ENCODE measurements around the gene ACSS1.

ACSS1 gene

GRCh38 chr20:25020901-25021301, 37.0 kb downstream of the ACSS1 start:
- Mint-ChIP-seq H3K27ac (no peak overlapping the region), H3K36me3 (peaks cover 6% of the 10 kb centered on the region), H3K4me1 (peaks cover 6% of the 10 kb centered on the region), H3K9me3 (no peaks in the 10 kb centered on the region), H3K4me3 (no peak overlapping the region), H3K27me3 (no peaks in the 10 kb centered on the region)

GRCh38 chr20:25020345-25020744, 37.6 kb downstream of the ACSS1 start:
- peaks cover 6% of the 10 kb centered on the region for H3K36me3 Mint-ChIP-seq
- no peaks in the 10 kb centered on the region for H3K9me3 Mint-ChIP-seq

GRCh38 chr20:25019381-25020155, 38.4 kb downstream of the ACSS1 start:
- H3K27me3 Mint-ChIP-seq = no peaks in the 10 kb centered on the region
- peaks cover 6% of the 10 kb centered on the region for H3K36me3 Mint-ChIP-seq
- peaks cover 6% of the 10 kb centered on the region for H3K4me1 Mint-ChIP-seq
- no peaks in the 10 kb centered on the region for H3K9me3 Mint-ChIP-seq
- no peak overlapping the region for H3K27ac Mint-ChIP-seq
- H3K4me3 Mint-ChIP-seq = no peak overlapping the region

More at GRCh38 chr20:25020345-25020744, 37.6 kb downstream of the ACSS1 start:
- H3K4me1 Mint-ChIP-seq = peaks cover 6% of the 10 kb centered on the region
- H3K4me3 Mint-ChIP-seq = no peak overlapping the region
- H3K27ac Mint-ChIP-seq = no peak overlapping the region
- H3K27me3 Mint-ChIP-seq = no peaks in the 10 kb centered on the region

GRCh38 chr20:25018841-25019240, 39.1 kb downstream of the ACSS1 start:
- peaks cover 6% of the 10 kb centered on the region for H3K4me1 Mint-ChIP-seq
- no peaks in the 10 kb centered on the region for H3K27me3 Mint-ChIP-seq
- no peaks in the 10 kb centered on the region for H3K9me3 Mint-ChIP-seq
- no peak overlapping the region for H3K27ac Mint-ChIP-seq
- H3K36me3 Mint-ChIP-seq = peaks cover 4% of the 10 kb centered on the region
- H3K4me3 Mint-ChIP-seq = no peak overlapping the region

- H3K36me3 Mint-ChIP-seq = peaks cover 4% of the 10 kb centered on the region
- H3K27me3 Mint-ChIP-seq = no peaks in the 10 kb centered on the region
- H3K27ac Mint-ChIP-seq = no peak overlapping the region
- H3K4me3 Mint-ChIP-seq = no peak overlapping the region
- H3K9me3 Mint-ChIP-seq = no peaks in the 10 kb centered on the region
- H3K4me1 Mint-ChIP-seq = peaks cover 2% of the 10 kb centered on the region
These were observed 39.5 kb downstream of the ACSS1 start for GRCh38 chr20:25018425-25018824.

- peaks cover 3% of the 10 kb centered on the region for H3K36me3 Mint-ChIP-seq
These were observed 40.6 kb downstream of the ACSS1 start for GRCh38 chr20:25017257-25017803.

GRCh38 chr20:25016471-25016870, 41.5 kb downstream of the ACSS1 start:
- H3K4me1 Mint-ChIP-seq = no peaks in the 10 kb centered on the region
- H3K36me3 Mint-ChIP-seq = peaks cover 3% of the 10 kb centered on the region

More at GRCh38 chr20:25017257-25017803, 40.6 kb downstream of the ACSS1 start:
- Mint-ChIP-seq H3K27ac (no peak overlapping the region), H3K4me3 (no peak overlapping the region), H3K27me3 (no peaks in the 10 kb centered on the region), H3K9me3 (no peaks in the 10 kb centered on the region), H3K4me1 (no peaks in the 10 kb centered on the region)

GRCh38 chr20:25015986-25016385, 42.0 kb downstream of the ACSS1 start:
- Mint-ChIP-seq H3K36me3 (peaks cover 3% of the 10 kb centered on the region), H3K4me1 (no peaks in the 10 kb centered on the region), H3K4me3 (no peak overlapping the region), H3K9me3 (no peaks in the 10 kb centered on the region), H3K27ac (no peak overlapping the region), H3K27me3 (no peaks in the 10 kb centered on the region)

More at GRCh38 chr20:25016471-25016870, 41.5 kb downstream of the ACSS1 start:
- Mint-ChIP-seq H3K27me3 (no peaks in the 10 kb centered on the region), H3K4me3 (no peak overlapping the region), H3K9me3 (no peaks in the 10 kb centered on the region), H3K27ac (no peak overlapping the region)

GRCh38 chr20:25014816-25015215, 43.1 kb downstream of the ACSS1 start:
- Mint-ChIP-seq H3K36me3 (peaks cover 6% of the 10 kb centered on the region), H3K27ac (peak overlapping the region; percentile 35)

GRCh38 chr20:25013478-25014380, 44.2 kb downstream of the ACSS1 start:
- Mint-ChIP-seq H3K4me1 (no peaks in the 10 kb centered on the region), H3K9me3 (no peaks in the 10 kb centered on the region), H3K4me3 (no peak overlapping the region), H3K27ac (no peak overlapping the region), H3K36me3 (peaks cover 6% of the 10 kb centered on the region), H3K27me3 (no peaks in the 10 kb centered on the region)

More at GRCh38 chr20:25014816-25015215, 43.1 kb downstream of the ACSS1 start:
- H3K9me3 Mint-ChIP-seq = no peaks in the 10 kb centered on the region
- H3K4me1 Mint-ChIP-seq = no peaks in the 10 kb centered on the region
- no peak overlapping the region for H3K4me3 Mint-ChIP-seq
- H3K27me3 Mint-ChIP-seq = no peaks in the 10 kb centered on the region

- Mint-ChIP-seq H3K27ac (peak overlapping the region; percentile 51), H3K36me3 (peaks cover 7% of the 10 kb centered on the region), H3K9me3 (no peaks in the 10 kb centered on the region), H3K27me3 (no peaks in the 10 kb centered on the region), H3K4me3 (no peak overlapping the region), H3K4me1 (no peaks in the 10 kb centered on the region)
These were observed 45.2 kb downstream of the ACSS1 start for GRCh38 chr20:25012616-25013189.

- peaks cover 9% of the 10 kb centered on the region for H3K36me3 Mint-ChIP-seq
- H3K4me3 Mint-ChIP-seq = no peak overlapping the region
- no peaks in the 10 kb centered on the region for H3K4me1 Mint-ChIP-seq
- no peaks in the 10 kb centered on the region for H3K9me3 Mint-ChIP-seq
- no peaks in the 10 kb centered on the region for H3K27me3 Mint-ChIP-seq
- H3K27ac Mint-ChIP-seq = no peak overlapping the region
These were observed 46.1 kb downstream of the ACSS1 start for GRCh38 chr20:25011831-25012241.

GRCh38 chr20:25011261-25011660, 46.7 kb downstream of the ACSS1 start:
- H3K36me3 Mint-ChIP-seq = peaks cover 12% of the 10 kb centered on the region
- H3K4me1 Mint-ChIP-seq = no peaks in the 10 kb centered on the region
- no peaks in the 10 kb centered on the region for H3K9me3 Mint-ChIP-seq
- no peak overlapping the region for H3K4me3 Mint-ChIP-seq
- H3K27ac Mint-ChIP-seq = no peak overlapping the region
- H3K27me3 Mint-ChIP-seq = no peaks in the 10 kb centered on the region

- Mint-ChIP-seq H3K4me1 (no peaks in the 10 kb centered on the region), H3K4me3 (no peak overlapping the region), H3K27ac (no peak overlapping the region), H3K36me3 (peaks cover 16% of the 10 kb centered on the region), H3K9me3 (no peaks in the 10 kb centered on the region), H3K27me3 (no peaks in the 10 kb centered on the region)
These were observed 48.5 kb downstream of the ACSS1 start for GRCh38 chr20:25009218-25010145.

All from activated naive CD4-positive, alpha-beta T cell treated with anti-CD3 and anti-CD28 coated beads, Interleukin-2, amount 50 U/mL, for 24 hours (primary cell).